ENCODE measurements around the gene INPP5D.
A peak's percentile ranks its signal among the peaks of the same experiment; 100 is the strongest.

INPP5D gene

GRCh38 chr2:233203060-233203459, 142.9 kb downstream of the INPP5D start:
- DNase-seq (ENCODE audit: low read depth in 2 of 2) = no peak
- TF ChIP-seq CTCF (IDR thresholded peaks at IDR 0.05; ENCODE audit: low read depth, low read length) = no peak

GRCh38 chr2:233204286-233204936, 144.3 kb downstream of the INPP5D start:
- DNase-seq (ENCODE audit: low read depth in 2 of 2) = no peak
- no peak for TF ChIP-seq CTCF (IDR thresholded peaks at IDR 0.05; ENCODE audit: low read depth, low read length)
- H3K4me3 ChIP-seq (replicated peaks in 1 of 2; ENCODE audit: low read depth in 2 of 2, low read length in 2 of 2) = no peak overlapping the region

More at GRCh38 chr2:233203060-233203459, 142.9 kb downstream of the INPP5D start:
- no peak overlapping the region for H3K4me3 ChIP-seq (replicated peaks in 1 of 2; ENCODE audit: low read depth in 2 of 2, low read length in 2 of 2)

GRCh38 chr2:233208382-233209116, 148.4 kb downstream of the INPP5D start:
- no peak for TF ChIP-seq CTCF (IDR thresholded peaks at IDR 0.05; ENCODE audit: low read depth, low read length)
- DNase-seq (ENCODE audit: low read depth in 2 of 2) = no peak
- H3K4me3 ChIP-seq (replicated peaks in 1 of 2; ENCODE audit: low read depth in 2 of 2, low read length in 2 of 2) = no peak overlapping the region

GRCh38 chr2:233209117-233209532, 149.0 kb downstream of the INPP5D start:
- no peak for DNase-seq (ENCODE audit: low read depth in 2 of 2)
- no peak overlapping the region for H3K4me3 ChIP-seq (replicated peaks in 1 of 2; ENCODE audit: low read depth in 2 of 2, low read length in 2 of 2)
- TF ChIP-seq CTCF (IDR thresholded peaks at IDR 0.05; ENCODE audit: low read depth, low read length) = no peak

- peak; percentile 14 to 51 for DNase-seq (ENCODE audit: low read depth in 2 of 2)
- no peak overlapping the region for H3K4me3 ChIP-seq (replicated peaks in 1 of 2; ENCODE audit: low read depth in 2 of 2, low read length in 2 of 2)
- no peak for TF ChIP-seq CTCF (IDR thresholded peaks at IDR 0.05; ENCODE audit: low read depth, low read length)
Measured at GRCh38 chr2:233209533-233210171, 149.5 kb downstream of the INPP5D start.

- no peak for DNase-seq (ENCODE audit: low read depth in 2 of 2)
- no peak overlapping the region for H3K4me3 ChIP-seq (replicated peaks in 1 of 2; ENCODE audit: low read depth in 2 of 2, low read length in 2 of 2)
- no peak for TF ChIP-seq CTCF (IDR thresholded peaks at IDR 0.05; ENCODE audit: low read depth, low read length)
Measured at GRCh38 chr2:233210281-233210680, 150.1 kb downstream of the INPP5D start.
